ENCODE measurements around the gene HAPSTR1.

The HAPSTR1 gene

DNA sequence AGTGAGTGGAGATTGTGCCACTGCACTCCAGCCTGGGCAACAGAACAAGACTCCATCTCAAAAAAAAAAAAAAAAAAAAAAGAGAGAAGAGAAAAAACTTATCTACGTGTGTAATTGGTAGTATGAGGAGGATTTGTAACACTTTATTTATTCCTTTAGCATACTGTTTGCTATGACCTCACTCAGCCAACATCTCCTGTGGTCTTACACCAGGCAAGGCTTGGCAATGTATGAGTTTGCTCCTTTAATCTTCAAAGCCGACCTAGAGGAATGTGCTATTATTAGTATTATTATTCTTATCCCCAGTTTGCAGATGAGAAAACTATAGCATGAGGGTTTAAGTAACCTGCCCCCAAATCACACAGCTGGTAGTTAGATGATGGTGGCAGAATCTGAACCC, 35.8 kb upstream of the HAPSTR1 start:
- TF ChIP-seq, protein P1, sequence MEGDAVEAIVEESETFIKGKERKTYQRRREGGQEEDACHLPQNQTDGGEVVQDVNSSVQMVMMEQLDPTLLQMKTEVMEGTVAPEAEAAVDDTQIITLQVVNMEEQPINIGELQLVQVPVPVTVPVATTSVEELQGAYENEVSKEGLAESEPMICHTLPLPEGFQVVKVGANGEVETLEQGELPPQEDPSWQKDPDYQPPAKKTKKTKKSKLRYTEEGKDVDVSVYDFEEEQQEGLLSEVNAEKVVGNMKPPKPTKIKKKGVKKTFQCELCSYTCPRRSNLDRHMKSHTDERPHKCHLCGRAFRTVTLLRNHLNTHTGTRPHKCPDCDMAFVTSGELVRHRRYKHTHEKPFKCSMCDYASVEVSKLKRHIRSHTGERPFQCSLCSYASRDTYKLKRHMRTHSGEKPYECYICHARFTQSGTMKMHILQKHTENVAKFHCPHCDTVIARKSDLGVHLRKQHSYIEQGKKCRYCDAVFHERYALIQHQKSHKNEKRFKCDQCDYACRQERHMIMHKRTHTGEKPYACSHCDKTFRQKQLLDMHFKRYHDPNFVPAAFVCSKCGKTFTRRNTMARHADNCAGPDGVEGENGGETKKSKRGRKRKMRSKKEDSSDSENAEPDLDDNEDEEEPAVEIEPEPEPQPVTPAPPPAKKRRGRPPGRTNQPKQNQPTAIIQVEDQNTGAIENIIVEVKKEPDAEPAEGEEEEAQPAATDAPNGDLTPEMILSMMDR (IDR thresholded peaks at IDR 0.05; ENCODE audit: extremely low read depth, insufficient read depth, missing control alignments), result no peak
- in situ Hi-C loops (cut with MboI; ENCODE audit: low pct_unique_long_range_greater_than_20kb, low sequenced_read_pairs, unreplicated experiment), result no loop called here
- DNase-seq (ENCODE audit: low spot score), result no peak

DNA sequence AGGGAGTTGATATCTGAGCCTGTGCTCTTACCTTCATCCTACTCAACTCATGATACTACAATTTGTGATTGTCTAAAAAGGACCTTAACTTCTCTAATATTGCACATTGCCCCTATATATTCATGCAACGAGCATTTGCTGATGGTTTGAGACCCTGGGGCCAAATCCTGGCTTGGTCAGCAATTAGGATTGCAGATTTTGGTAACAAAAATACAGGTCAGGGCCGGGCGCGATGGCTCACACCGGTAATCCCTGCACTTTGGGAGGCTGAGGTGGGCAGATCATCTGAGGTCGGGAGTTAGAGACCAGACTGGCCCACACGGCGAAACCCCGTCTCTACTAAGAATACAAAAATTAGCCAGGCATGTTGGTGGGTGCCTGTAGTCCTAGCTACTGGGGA, 35.4 kb upstream of the HAPSTR1 start:
- in situ Hi-C loops (cut with MboI; ENCODE audit: low pct_unique_long_range_greater_than_20kb, low sequenced_read_pairs, unreplicated experiment), result no loop called here
- no peak for DNase-seq (ENCODE audit: low spot score)

DNA sequence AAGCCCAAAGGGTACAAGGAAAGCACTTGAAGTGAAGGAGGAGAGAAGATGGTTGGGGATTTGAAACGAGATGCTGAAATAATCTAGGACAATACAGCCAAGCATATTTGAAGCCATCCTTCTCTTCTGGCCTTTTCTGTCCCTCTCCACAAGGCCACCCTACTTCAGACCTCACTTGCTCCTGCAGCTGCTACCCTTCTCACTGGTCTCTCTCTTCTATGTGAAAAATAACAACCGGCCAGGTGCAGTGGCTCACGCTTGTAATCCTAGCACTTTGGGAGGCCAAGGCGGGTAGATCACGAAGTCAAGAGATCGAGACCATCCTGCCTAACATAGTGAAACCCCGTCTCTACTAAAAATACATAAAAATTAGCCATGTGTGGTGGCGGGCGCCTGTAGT, 33.2 kb upstream of the HAPSTR1 start:
- TF ChIP-seq, protein P1 (IDR thresholded peaks at IDR 0.05; ENCODE audit: extremely low read depth, insufficient read depth, missing control alignments), result no peak
- in situ Hi-C loops (cut with MboI; ENCODE audit: low pct_unique_long_range_greater_than_20kb, low sequenced_read_pairs, unreplicated experiment), result no loop called here
- DNase-seq (ENCODE audit: low spot score), result no peak

More for the DNA sequence above, 35.4 kb upstream of the HAPSTR1 start:
- TF ChIP-seq, protein P1 (IDR thresholded peaks at IDR 0.05; ENCODE audit: extremely low read depth, insufficient read depth, missing control alignments), result no peak

DNA sequence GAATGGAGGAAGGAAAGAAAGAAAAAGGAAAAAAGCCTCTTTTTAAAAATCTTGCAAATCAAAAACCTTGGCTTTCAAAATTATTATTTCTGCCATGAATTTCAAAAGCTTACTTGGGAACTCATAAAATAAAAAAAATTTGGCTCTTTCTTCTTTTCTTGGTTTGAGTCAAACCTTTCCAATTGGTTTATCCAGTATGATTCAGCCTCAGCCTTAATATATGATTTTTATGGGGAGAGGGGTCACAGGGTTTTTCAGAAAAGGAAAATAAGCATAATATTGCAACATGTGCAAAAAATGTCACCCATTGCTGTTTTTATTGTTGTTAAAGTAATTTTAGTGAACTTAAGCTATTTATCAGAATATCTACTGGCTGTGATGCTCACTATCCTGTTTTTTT, 31.2 kb upstream of the HAPSTR1 start:
- TF ChIP-seq, protein P1 (IDR thresholded peaks at IDR 0.05; ENCODE audit: extremely low read depth, insufficient read depth, missing control alignments), result no peak
- in situ Hi-C loops (cut with MboI; ENCODE audit: low pct_unique_long_range_greater_than_20kb, low sequenced_read_pairs, unreplicated experiment), result no loop called here
- DNase-seq (ENCODE audit: low spot score), result no peak

DNA sequence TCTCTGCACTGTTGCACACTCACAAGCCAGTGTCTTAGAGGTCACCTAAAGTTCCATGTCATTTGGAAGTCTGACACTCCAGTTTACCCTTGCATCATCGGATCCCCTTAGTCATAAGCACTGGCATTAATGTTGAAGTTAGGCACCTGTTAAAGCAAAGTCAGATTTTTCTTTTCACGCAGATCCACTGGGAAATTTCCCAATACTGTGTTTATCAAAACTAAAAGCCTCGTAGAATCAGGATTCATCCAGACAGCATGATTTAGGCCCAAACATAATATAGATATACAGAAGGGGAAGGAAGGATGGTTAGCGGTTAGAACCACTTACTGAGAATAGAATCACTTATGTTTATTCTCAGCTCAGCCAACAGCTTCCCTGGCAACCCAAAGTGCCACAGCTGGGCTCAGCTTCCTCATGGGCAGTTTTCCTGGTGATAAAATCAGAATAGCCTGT, 30.1 kb upstream of the HAPSTR1 start:
- TF ChIP-seq, protein P1 (IDR thresholded peaks at IDR 0.05; ENCODE audit: extremely low read depth, insufficient read depth, missing control alignments), result no peak
- DNase-seq (ENCODE audit: low spot score), result no peak
- in situ Hi-C loops (cut with MboI; ENCODE audit: low pct_unique_long_range_greater_than_20kb, low sequenced_read_pairs, unreplicated experiment), result no loop called here

DNA sequence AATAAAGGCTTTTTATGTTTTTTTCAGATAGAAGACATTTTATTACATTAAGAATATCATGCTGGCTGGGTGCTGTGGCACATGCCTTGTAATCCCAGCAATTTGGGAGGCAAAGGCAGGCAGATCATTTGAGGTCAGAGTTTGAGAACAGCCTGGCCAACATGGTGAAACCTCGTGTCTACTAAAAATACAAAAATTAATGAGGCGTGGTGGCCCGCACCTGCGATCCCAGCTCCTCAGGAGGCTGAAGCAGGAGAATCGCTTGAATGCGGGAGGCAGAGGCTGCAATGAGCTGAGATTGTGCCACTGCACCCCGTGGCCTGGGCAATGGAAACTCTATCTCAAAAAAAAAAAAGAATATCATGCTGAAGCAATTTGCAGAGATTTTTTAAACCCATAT, 29.1 kb upstream of the HAPSTR1 start:
- in situ Hi-C loops (cut with MboI; ENCODE audit: low pct_unique_long_range_greater_than_20kb, low sequenced_read_pairs, unreplicated experiment), result no loop called here
- TF ChIP-seq, protein P1 (IDR thresholded peaks at IDR 0.05; ENCODE audit: extremely low read depth, insufficient read depth, missing control alignments), result no peak
- no peak for DNase-seq (ENCODE audit: low spot score)

DNA sequence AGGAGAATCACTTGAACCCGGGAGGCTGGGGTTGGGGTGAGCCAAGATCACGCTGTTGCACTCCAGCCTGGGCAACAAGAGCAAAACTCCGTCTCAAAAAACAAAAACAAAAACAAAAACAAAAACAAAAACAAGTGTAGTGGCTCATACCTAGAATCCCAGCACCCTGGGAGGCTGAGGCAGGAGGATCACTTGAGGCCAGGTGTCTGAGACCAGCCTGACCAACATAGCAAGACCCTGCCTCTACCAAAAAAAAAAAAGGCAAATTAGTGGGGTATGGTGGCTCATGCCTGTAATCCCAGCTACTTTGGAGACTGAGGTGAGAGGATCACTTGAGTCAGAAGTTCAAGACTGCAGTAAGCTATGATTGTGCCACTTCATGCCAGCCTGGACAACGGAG, 26.4 kb upstream of the HAPSTR1 start:
- no peak for DNase-seq (ENCODE audit: low spot score)
- TF ChIP-seq, protein P1 (IDR thresholded peaks at IDR 0.05; ENCODE audit: extremely low read depth, insufficient read depth, missing control alignments), result no peak
- in situ Hi-C loops (cut with MboI; ENCODE audit: low pct_unique_long_range_greater_than_20kb, low sequenced_read_pairs, unreplicated experiment), result no loop called here

All from GM13977 (cell line).